Measurements from ENCODE around the gene NELL2. TPM values are rescaled to one million over a fixed set of nuclear protein-coding genes. Genes with fewer than 3 reads are reported as not detected.
"Not testable (repeated sequence)": the region's sequence is repeated elsewhere in the genome, so short reads cannot be mapped to it uniquely, and the experiment has no call there.

NELL2 gene
- total RNA-seq, 2 experiments from 2014 or later, result 0.95 to 1.8 TPM

GRCh38 chr12:44749566-44749965 is 126.5 kb downstream of the NELL2 start:
- intact Hi-C loops (cut with micrococcal nuclease; ENCODE audit: unreplicated experiment), result no loop called here

GRCh38 chr12:44748950-44749468 is 127.1 kb downstream of the NELL2 start:
- POLR2A ChIA-PET, result interaction anchor here (0.7 kb wide), 1 partner anchor 171 kb away, joined by 3 read pairs; no protein-coding TSS in a partner anchor
- no peak overlapping the region for H3K4me2 ChIP-seq (ENCODE audit: low read length)

More at GRCh38 chr12:44749566-44749965, 126.5 kb downstream of the NELL2 start:
- H3K27ac ChIP-seq (ENCODE audit: low read depth, low read length, poor library complexity, severe bottlenecking), result no peak overlapping the region
- DNase-seq (ENCODE audit: low spot score), result no peak
- no peaks in the 10 kb centered on the region for H3K4me1 ChIP-seq (ENCODE audit: insufficient read depth, low read length, poor library complexity, severe bottlenecking)
- H3K79me2 ChIP-seq (ENCODE audit: insufficient read depth, low read depth, low read length), result no peaks in the 10 kb centered on the region
- no peak overlapping the region for H3K4me3 ChIP-seq (ENCODE audit: low read depth, low read length, poor library complexity, severe bottlenecking)
- TF ChIP-seq EZH2phosphoT487 (IDR thresholded peaks at IDR 0.05; ENCODE audit: borderline replicate concordance, low read depth, low read length) (no peak), CTCF (conservative IDR thresholded peaks at IDR 0.05; ENCODE audit: low read length) (no peak)
- no peaks in the 10 kb centered on the region for H3K36me3 ChIP-seq (ENCODE audit: insufficient read depth, low read length)
- H2AFZ ChIP-seq (ENCODE audit: low read length), result no peak overlapping the region
- no peaks in the 10 kb centered on the region for H4K20me1 ChIP-seq (ENCODE audit: insufficient read depth, low read length)
- no TSS peak for BruUV-seq (replicated peaks)
- H3K9me3 ChIP-seq (ENCODE audit: low read length), result no peaks in the 10 kb centered on the region
- POLR2A ChIA-PET, result no interaction called here
- no peak overlapping the region for H3K4me2 ChIP-seq (ENCODE audit: low read length)
- H3K9me2 ChIP-seq (ENCODE audit: insufficient read depth, low read length), result no peaks in the 10 kb centered on the region
- CTCF ChIA-PET (ENCODE audit: unreplicated experiment), result no interaction called here

GRCh38 chr12:44741292-44741980 is 134.7 kb downstream of the NELL2 start:
- CTCF ChIA-PET (ENCODE audit: unreplicated experiment); H3K79me2 ChIP-seq (ENCODE audit: insufficient read depth, low read depth, low read length); BruUV-seq (replicated peaks); POLR2A ChIA-PET; H2AFZ ChIP-seq (ENCODE audit: low read length); H3K4me1 ChIP-seq (ENCODE audit: insufficient read depth, low read length, poor library complexity, severe bottlenecking); H3K27ac ChIP-seq (ENCODE audit: low read depth, low read length, poor library complexity, severe bottlenecking); H3K9me3 ChIP-seq (ENCODE audit: low read length); intact Hi-C loops (cut with micrococcal nuclease; ENCODE audit: unreplicated experiment); H3K9me2 ChIP-seq (ENCODE audit: insufficient read depth, low read length); H4K20me1 ChIP-seq (ENCODE audit: insufficient read depth, low read length); DNase-seq (ENCODE audit: low spot score); H3K4me2 ChIP-seq (ENCODE audit: low read length); H3K4me3 ChIP-seq (ENCODE audit: low read depth, low read length, poor library complexity, severe bottlenecking); H3K36me3 ChIP-seq (ENCODE audit: insufficient read depth, low read length): not testable (repeated sequence)

More at GRCh38 chr12:44748950-44749468, 127.1 kb downstream of the NELL2 start:
- Histone ChIP-seq H3K27ac (ENCODE audit: low read depth, low read length, poor library complexity, severe bottlenecking) (no peak overlapping the region), H3K9me3 (ENCODE audit: low read length) (no peaks in the 10 kb centered on the region), H2AFZ (ENCODE audit: low read length) (no peak overlapping the region), H3K36me3 (ENCODE audit: insufficient read depth, low read length) (no peaks in the 10 kb centered on the region), H4K20me1 (ENCODE audit: insufficient read depth, low read length) (no peaks in the 10 kb centered on the region), H3K4me1 (ENCODE audit: insufficient read depth, low read length, poor library complexity, severe bottlenecking) (no peaks in the 10 kb centered on the region), H3K9me2 (ENCODE audit: insufficient read depth, low read length) (no peaks in the 10 kb centered on the region), H3K4me3 (ENCODE audit: low read depth, low read length, poor library complexity, severe bottlenecking) (no peak overlapping the region), H3K79me2 (ENCODE audit: insufficient read depth, low read depth, low read length) (no peaks in the 10 kb centered on the region)
- CTCF ChIA-PET (ENCODE audit: unreplicated experiment), result no interaction called here
- intact Hi-C loops (cut with micrococcal nuclease; ENCODE audit: unreplicated experiment), result no loop called here
- BruUV-seq (replicated peaks), result no TSS peak
- DNase-seq (ENCODE audit: low spot score), result no peak
- TF ChIP-seq CTCF (conservative IDR thresholded peaks at IDR 0.05; ENCODE audit: low read length) (no peak), EZH2phosphoT487 (IDR thresholded peaks at IDR 0.05; ENCODE audit: borderline replicate concordance, low read depth, low read length) (no peak)

All from OCI-LY7 (cell line).